Peyer's patch (tissue), 4 donors: ENCODE measurements around the gene TGFBR3L. TPM values are rescaled to one million over a fixed set of nuclear protein-coding genes. Genes with fewer than 3 reads are reported as not detected.

ENCODE experiments used
- DNase-seq, 3 donors: peaks; one replicate each; pipeline ENCODE4 v3.0.0-alpha.2; 2017 to 2019
- H3K27ac ChIP-seq, 4 donors: fragments of 200-600 bp; sonication (generic); one replicate each; pipeline ENCODE4 v1.5.1; 2016 to 2019
- H3K27me3 ChIP-seq, 2 donors: fragments of 200-600 bp; sonication (generic); one replicate each; pipeline ENCODE4 v1.5.1; 2019
- H3K36me3 ChIP-seq, 3 donors: fragments of 200-600 bp; sonication (generic); one replicate each; pipeline ENCODE4 v1.5.1; 2016 to 2019
- H3K4me1 ChIP-seq, 4 donors: fragments of 200-600 bp; sonication (generic); one replicate each; pipeline ENCODE4 v1.5.1; 2016 to 2019
- H3K4me3 ChIP-seq, 4 donors: fragments of 200-600 bp; sonication (generic); 1 replicate in 3 of 4; 2 replicates in 1 of 4; pipeline ENCODE4 v1.5.1; 2016 to 2019; ENCODE audit warnings: mild to moderate bottlenecking in 1 of 4
- H3K9me3 ChIP-seq, 4 donors: fragments of 200-600 bp; sonication (generic); one replicate each; pipeline ENCODE4 v1.5.1; 2016 to 2019; ENCODE audit warnings: mild to moderate bottlenecking in 1 of 4
- CTCF ChIP-seq, 6 experiments: fragments of 450-650 bp in 4 of 6; fragments of 200-600 bp in 2 of 6; sonication (generic) in 1 of 6; IDR thresholded peaks; one replicate each; pipeline ENCODE4 v1.5.1; 2017 to 2019; ENCODE audit warnings: antibody characterized with exemption in 6 of 6, mild to moderate bottlenecking in 3 of 6, moderate library complexity in 1 of 6
- POLR2A ChIP-seq, 2 donors: fragments of 450-650 bp; IDR thresholded peaks; one replicate each; pipeline ENCODE4 v1.5.1; 2017; ENCODE audit warnings: antibody characterized with exemption in 2 of 2, mild to moderate bottlenecking in 2 of 2, moderate library complexity in 2 of 2
- total RNA-seq, 4 donors: library from RNA; depleted of rRNA; stranded (reverse); fragments of >200 nt; gene quantifications; one replicate each; pipeline ENCODE4 v1.1.0, GENCODE V29; 2016

Gene TGFBR3L
- total RNA-seq, 4 donors from 2014 or later: not detected

GRCh38 chr19:7911508-7912143, 3.0 kb upstream of the TGFBR3L start:
- H3K36me3 ChIP-seq: peaks cover 0 to 52% (median 0%) of the 10 kb centered on the region in 3 donors
- H3K4me1 ChIP-seq: peaks cover 0 to 14% (median 5%) of the 10 kb centered on the region in 4 donors
- no peaks in the 10 kb centered on the region for H3K9me3 ChIP-seq
- DNase-seq: peak in 1 of 3 donors; percentile 40
- no peak overlapping the region for H3K4me3 ChIP-seq
- no peak overlapping the region for H3K27ac ChIP-seq
- H3K27me3 ChIP-seq: peaks cover 0 to 19% of the 10 kb centered on the region in 2 donors
- TF ChIP-seq CTCF (IDR thresholded peaks at IDR 0.05) (no peak), POLR2A (IDR thresholded peaks at IDR 0.05) (no peak)

GRCh38 chr19:7912144-7912696, 2.4 kb upstream of the TGFBR3L start:
- peaks cover 0 to 25% of the 10 kb centered on the region in 2 donors for H3K27me3 ChIP-seq
- peaks cover 0 to 20% (median 9%) of the 10 kb centered on the region in 4 donors for H3K4me1 ChIP-seq
- H3K4me3 ChIP-seq: no peak overlapping the region
- no peak overlapping the region for H3K27ac ChIP-seq
- TF ChIP-seq POLR2A (IDR thresholded peaks at IDR 0.05): no peak
- TF ChIP-seq CTCF (IDR thresholded peaks at IDR 0.05): no peak
- H3K9me3 ChIP-seq: no peaks in the 10 kb centered on the region
- H3K36me3 ChIP-seq: peaks cover 0 to 49% (median 0%) of the 10 kb centered on the region in 3 donors
- DNase-seq: peak in 1 of 3 donors; percentile 46

GRCh38 chr19:7912697-7913564, 1.7 kb upstream of the TGFBR3L start:
- Histone ChIP-seq H3K27ac (no peak overlapping the region), H3K4me1 (peaks cover 2 to 27% (median 16%) of the 10 kb centered on the region in 4 donors), H3K27me3 (peaks cover 0 to 33% of the 10 kb centered on the region in 2 donors), H3K4me3 (no peak overlapping the region), H3K9me3 (no peaks in the 10 kb centered on the region), H3K36me3 (peaks cover 0 to 45% (median 0%) of the 10 kb centered on the region in 3 donors)
- peak in 1 of 3 donors; percentile 43 for DNase-seq
- TF ChIP-seq CTCF (IDR thresholded peaks at IDR 0.05): no peak
- no peak for TF ChIP-seq POLR2A (IDR thresholded peaks at IDR 0.05)

GRCh38 chr19:7913652-7914051, 978 bp upstream of the TGFBR3L start:
- no peaks in the 10 kb centered on the region for H3K9me3 ChIP-seq
- peaks cover 2 to 31% (median 18%) of the 10 kb centered on the region in 4 donors for H3K4me1 ChIP-seq
- peaks cover 0 to 38% of the 10 kb centered on the region in 2 donors for H3K27me3 ChIP-seq
- peaks cover 0 to 45% (median 0%) of the 10 kb centered on the region in 3 donors for H3K36me3 ChIP-seq
- no peak overlapping the region for H3K4me3 ChIP-seq
- DNase-seq: no peak
- H3K27ac ChIP-seq: no peak overlapping the region
- TF ChIP-seq POLR2A (IDR thresholded peaks at IDR 0.05) (no peak), CTCF (IDR thresholded peaks at IDR 0.05) (no peak)

- Histone ChIP-seq H3K36me3 (peaks cover 0 to 42% (median 0%) of the 10 kb centered on the region in 3 donors), H3K27ac (no peak overlapping the region), H3K4me1 (peaks cover 2 to 31% (median 18%) of the 10 kb centered on the region in 4 donors), H3K4me3 (no peak overlapping the region), H3K9me3 (no peaks in the 10 kb centered on the region), H3K27me3 (peaks cover 0 to 38% of the 10 kb centered on the region in 2 donors)
- no peak for DNase-seq
- TF ChIP-seq POLR2A (IDR thresholded peaks at IDR 0.05) (no peak), CTCF (IDR thresholded peaks at IDR 0.05) (no peak)
Measured at GRCh38 chr19:7914099-7914498, 531 bp upstream of the TGFBR3L start.
